HT1080 (cell line): ENCODE results near the gene SSC5D. TPM values are rescaled to one million over a fixed set of nuclear protein-coding genes. Genes with fewer than 3 reads are reported as not detected.
A peak's percentile ranks its signal among the peaks of the same experiment; 100 is the strongest.

Source experiments
- DNase-seq: peaks from one replicate; pipeline ENCODE4 v3.0.0-alpha.2; 2015; ENCODE audit warnings: low read depth
- total RNA-seq: library from RNA; depleted of rRNA; stranded (reverse); fragments of >200 nt; shearing (Covaris generic); gene quantifications from 2 replicates; pipeline ENCODE4 v1.2.3, GENCODE V29; 2014

The SSC5D gene
- total RNA-seq, 1 experiment from 2014 or later = 0.05 TPM

DNA sequence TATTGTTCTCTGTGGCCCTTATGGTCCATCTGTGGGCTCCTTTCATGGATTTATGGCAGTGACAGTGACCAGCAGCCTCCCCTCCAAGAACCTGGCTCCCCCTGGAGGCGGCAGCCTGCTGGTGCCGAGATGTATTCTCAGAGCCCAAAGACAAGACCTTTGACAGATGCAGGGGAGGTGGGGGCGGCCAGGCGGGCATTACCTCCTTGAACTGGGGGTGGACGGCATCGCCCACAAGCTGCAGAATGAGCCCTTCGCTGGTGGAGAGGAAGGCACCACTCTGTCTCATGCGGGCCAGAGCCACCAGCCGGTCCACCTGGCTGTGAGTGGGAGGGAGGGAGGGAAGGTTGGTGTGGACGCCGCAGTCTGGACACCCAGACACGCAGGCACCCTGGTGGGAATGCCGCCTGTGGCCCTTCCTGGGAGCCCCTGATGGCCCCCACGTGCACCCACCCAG lies 33.4 kb upstream of the SSC5D start:
- no peak for DNase-seq

DNA sequence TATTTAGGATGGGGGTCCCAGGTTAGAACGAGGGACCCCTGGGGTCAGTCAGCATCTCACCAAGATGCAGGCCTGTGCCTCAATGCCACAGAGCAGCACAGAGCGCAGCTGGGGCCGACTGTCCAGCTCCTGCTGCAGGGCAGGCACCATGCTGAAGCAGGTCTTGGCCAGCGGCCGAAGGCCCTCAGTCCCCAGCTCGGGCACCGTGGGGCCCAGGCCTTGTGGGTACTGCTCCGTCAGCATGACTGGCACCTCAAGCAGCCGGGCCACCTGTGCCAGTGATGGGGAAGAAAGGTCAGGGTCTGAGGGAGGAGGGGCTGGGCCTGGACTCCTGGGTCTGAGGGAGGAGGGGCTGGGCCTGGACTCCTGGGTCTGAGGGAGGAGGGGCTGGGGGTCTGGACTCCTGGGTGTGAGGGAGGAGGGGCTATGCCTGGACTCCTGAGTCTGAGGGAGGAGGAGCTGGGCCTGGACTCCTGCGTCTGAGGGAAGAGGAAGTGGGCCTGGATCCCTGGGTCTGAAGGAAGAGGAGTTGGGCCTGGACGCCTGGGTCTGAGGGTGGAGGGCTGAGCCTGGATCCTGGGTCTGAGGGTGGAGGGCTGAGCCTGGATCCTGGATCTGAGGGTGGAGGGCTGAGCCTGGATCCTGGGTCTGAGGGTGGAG lies 32.5 kb upstream of the SSC5D start:
- DNase-seq = no peak

- no peak for DNase-seq
These were observed 31.9 kb upstream of the SSC5D start for GRCh38 chr19:55456347-55456746.

DNA sequence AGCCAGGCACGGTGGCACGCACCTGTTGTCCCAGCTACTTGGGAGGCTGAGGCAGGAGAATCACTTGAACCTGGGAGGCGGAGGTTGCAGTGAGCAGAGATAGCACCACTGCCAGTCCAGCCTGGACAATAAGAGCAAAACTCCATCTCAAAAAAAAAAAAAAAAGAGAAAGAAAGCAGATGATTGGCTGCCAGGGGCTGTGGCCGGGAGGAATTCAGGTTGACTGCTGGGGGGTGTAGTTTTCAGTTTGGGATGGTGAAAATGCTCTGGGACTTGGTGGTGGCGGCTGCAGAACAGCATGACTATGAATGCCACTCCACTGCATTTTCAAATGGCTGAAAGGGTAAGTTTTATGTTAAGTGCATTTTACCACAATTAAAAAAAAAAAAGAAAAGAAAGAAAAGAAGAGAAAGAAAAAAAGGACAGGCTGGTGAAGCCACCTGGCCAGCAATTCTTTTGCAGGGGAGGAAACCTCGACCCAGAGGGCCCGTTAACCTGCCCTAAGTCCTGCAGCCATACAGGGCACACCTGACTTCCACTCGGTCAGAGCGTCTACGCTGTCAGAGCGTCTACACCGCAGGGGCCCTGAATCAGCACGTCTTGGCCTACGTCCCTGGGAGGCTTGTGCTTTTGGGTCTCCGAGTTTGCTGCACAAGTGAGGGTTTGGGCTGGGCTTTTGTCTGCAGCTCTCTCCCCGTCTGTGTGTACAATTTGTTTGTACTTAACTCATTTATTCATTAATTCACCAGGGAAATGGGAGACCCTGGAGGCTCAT lies 30.4 kb upstream of the SSC5D start:
- DNase-seq = no peak

DNA sequence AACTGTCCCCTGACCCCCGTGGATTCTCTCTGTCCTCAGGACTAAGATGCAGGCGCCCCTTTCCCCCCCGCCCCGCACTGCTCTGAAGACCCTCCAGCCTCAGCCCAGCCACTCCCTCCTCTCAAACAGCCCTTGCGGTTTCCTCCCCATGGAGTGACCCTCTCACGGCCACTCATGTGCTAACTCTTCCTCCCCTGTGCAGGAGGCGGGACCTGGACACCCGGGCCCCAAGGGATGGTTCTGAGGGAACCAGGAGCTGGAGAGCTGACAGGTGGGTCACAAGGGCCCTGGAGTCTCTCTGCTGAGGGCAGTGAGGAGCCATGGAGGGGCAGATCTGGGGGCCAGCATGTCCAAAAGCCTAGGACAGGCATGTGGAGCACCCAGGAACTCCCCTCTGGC lies 28.7 kb upstream of the SSC5D start:
- no peak for DNase-seq

DNA sequence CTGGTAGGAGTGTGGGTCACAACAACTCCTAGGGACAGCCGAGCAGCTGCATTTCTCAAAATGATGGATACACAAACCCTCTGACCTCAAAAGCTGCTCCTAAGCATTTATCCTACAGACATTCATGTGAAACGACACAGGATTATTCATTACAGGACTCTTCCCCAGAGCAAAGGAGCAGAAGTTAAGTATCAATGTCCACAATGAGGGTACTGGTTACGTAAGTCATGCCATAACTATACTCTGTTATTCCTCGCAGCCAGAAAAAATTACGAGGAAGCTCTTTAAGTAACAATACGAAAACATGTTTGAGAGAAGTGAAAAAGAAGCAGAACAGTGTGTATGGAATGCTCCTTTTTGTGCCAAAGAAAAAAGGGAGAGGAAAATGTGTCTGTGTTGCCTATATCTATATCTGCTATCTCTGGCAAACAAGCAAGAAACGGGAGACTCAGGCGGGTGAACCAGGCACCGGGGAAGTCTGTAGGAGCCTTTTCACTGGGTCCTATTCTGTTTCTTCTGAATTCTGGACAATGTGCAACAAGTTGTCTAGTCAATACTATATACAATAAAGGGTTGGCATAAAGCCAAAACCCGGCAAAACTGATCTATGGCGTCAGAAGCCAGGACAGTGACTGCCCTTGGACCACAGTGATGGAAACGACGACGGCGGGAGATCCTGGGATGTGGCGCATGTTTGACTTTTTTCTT lies 28.1 kb upstream of the SSC5D start:
- DNase-seq = no peak

DNA sequence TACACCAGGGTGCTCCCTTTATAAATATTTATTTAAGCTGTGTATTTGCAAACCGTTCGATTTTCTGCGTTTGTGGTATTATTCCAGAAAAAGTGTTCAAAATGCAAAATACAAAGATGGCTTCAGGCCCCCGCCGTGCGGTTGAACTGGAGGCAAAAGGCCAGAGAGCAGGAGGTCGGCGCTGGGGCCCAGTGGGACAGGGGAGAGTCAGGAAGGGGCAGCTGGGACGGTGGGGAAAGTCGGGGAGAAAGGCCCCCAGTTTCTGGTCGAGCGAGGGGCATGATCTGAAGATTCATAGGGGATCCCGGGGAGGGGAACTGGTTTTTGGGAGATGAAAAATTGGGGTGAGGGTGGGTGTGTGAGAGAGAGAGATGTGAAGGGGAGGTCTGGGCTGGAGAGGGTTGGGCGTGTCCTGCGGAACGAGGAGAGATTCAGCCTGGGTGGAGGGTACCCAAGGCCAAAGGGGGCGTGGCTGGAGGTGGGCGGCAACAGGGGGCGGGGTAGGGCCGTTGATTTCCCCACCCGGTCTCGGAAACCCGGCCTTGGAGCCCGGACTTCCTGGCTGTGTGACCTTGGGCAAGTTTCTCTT lies 27.5 kb upstream of the SSC5D start:
- peak; percentile 28 for DNase-seq

DNA sequence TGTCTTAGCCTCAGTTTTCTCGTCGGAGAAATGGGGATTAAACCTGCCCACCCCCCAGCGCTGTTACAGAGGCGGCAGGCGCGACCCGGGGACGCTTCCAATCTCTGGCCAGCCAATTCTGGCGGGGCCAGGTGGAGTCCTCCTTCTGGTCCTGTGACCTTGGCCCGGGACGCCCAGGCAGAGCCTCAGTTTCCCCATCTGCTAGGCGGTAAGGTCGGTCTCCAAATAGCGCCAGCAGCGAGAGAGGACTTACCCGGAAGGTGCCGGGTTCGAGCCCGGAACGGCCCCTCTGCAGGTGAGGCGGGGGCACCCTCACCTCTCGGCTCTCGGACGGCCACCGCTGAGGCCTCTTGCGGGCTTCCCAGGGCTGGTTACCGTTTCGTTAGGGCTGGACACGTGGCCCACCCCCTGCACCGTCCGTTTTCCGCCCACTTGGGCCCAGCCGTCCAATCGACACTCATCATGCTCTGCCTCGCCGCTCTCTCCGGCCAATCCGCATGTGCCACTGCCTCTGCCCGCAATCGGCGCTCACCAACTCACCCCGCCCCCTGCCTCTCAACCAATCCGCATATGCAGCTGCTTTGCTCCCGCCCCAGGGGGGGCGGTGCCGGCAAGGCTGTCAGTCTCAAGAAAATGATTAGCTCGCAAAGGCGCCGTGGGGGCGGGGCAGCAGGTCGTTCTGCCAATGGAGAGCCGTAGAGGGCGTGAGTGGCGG lies 26.8 kb upstream of the SSC5D start, which contains the start of gene ISOC2:
ISOC2 (minus strand) TSS at position 384 of the 715 bp plus-strand sequence. CDS start 5,156 bp downstream, outside the sequence.
- DNase-seq = peak; percentile 99

- no peak for DNase-seq
These were observed 26.1 kb upstream of the SSC5D start for GRCh38 chr19:55461974-55462626.

DNA sequence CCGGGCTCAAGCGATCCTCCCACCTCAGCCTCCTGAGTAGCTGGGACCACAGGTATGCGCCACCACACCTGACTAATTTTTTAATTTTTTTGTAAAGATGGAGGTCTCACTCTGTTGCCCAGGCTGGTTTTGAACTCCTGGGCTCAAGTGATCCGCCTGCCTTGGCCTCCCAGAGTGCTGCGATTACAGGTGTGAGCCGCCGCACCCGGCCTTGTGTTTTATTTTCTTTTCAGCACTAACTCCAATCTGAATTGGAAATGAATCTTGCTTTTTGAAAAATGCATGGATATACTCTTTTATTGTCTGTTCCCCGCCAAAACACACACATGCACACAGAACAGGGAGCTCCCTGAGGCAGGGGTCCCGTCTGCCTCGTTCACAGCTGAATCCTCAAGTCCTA lies 25.5 kb upstream of the SSC5D start:
- DNase-seq = no peak

GRCh38 chr19:55463583-55464031 lies 24.6 kb upstream of the SSC5D start:
- DNase-seq = no peak

DNA sequence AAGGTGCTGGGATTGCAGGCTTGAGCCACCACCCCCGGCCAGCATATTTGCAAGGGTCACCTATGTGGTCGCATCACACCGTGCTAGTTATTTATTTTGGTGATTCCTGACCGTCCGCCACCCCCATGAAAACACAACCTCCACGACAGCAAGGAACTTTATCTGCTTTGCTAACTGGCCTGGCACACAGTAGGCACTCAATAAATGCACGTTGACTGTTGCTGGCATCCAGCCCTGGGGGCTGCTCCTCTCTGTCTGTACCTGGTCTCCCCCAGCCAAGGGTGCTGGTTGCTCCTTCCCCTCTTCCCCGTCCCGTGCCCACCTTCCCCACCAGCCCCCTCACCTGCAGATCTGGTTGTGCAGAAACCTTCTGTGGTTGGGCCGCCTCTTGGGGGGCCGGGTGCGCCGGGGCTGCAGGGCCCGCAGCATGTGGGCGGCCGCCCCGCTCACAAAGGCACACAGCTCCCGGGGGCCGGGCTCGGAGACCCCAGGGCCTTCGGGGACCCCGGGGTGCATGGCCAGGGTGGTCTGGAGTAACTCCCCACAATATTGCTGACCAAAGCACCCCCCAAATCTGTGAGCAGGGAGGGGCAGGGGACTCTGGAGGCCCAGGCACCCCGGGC lies 24.1 kb upstream of the SSC5D start:
- DNase-seq = no peak

DNA sequence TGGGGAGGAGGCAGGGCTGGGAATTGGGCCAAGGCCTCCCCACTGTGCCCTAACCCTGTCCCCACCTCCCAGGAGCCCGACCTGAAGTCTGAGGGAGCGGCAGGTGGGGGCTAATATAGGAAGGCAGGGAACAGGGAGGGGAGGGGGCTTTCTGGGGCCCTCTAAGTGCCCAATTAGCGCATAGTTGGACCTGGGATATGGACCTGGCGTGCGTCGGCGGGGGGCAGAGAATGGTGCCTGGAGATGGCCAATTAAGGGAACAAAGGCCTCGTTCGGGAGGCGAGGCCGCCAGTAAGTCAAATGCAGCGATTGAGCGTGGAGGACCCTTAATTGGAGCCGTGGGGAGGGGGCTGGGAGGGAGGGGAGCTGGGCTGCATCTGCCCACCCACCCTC lies 23.6 kb upstream of the SSC5D start, which contains the start of gene C19orf85:
C19orf85 (minus strand) TSS at position 90 of the 393 bp plus-strand sequence. CDS start 197 bp downstream, outside the sequence.
- DNase-seq = no peak

- DNase-seq = no peak
These were observed 22.6 kb upstream of the SSC5D start for GRCh38 chr19:55465460-55466240.

- no peak for DNase-seq
These were observed 22.0 kb upstream of the SSC5D start for GRCh38 chr19:55466241-55466614.

DNA sequence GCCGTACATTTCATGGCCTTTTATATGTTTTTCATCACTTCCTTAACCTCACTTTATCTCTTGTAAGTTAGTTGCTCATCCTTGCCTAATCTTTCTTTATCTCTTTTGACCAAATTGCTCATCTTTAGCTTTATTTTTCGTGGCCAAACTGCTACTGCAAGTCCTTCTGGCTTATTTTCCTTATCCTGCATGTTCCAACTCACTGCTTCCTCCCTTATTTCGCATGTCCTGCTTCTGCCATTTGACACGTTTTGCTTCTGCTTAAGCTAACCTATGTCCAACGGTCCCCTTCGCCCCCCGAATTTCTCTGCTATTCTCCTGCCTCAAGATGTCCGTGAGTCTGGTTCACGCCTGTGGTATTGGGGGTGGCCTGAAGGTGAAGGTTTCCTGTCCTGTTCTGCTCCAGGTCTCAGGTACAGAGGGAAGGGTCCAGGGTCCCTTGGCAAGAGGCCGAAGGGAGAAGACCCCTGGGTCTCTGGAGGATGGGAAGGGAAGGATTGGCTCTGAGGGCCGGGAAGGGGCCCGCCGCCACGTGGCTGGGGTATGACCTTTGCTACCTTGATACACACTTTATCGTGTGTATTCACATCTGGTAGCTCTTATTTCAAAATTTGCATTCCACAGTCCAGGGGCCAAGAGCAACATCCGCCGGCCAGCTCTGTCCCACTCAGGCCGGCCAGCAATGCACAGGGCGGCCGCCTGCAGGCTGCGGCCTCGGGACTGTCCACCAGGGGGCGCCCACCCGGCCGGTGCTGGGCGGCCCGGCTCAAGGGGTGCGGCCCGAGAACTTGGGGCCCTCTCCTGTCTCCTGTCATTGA lies 20.8 kb upstream of the SSC5D start:
- DNase-seq = peak; percentile 37

- DNase-seq = no peak
These were observed 20.2 kb upstream of the SSC5D start for GRCh38 chr19:55468054-55468393.

- no peak for DNase-seq
These were observed 17.0 kb upstream of the SSC5D start for GRCh38 chr19:55471266-55471665.
